ENCODE results near the gene ATP2B3.
A peak's percentile ranks its signal among the peaks of the same experiment; 100 is the strongest.

The ATP2B3 gene

DNA sequence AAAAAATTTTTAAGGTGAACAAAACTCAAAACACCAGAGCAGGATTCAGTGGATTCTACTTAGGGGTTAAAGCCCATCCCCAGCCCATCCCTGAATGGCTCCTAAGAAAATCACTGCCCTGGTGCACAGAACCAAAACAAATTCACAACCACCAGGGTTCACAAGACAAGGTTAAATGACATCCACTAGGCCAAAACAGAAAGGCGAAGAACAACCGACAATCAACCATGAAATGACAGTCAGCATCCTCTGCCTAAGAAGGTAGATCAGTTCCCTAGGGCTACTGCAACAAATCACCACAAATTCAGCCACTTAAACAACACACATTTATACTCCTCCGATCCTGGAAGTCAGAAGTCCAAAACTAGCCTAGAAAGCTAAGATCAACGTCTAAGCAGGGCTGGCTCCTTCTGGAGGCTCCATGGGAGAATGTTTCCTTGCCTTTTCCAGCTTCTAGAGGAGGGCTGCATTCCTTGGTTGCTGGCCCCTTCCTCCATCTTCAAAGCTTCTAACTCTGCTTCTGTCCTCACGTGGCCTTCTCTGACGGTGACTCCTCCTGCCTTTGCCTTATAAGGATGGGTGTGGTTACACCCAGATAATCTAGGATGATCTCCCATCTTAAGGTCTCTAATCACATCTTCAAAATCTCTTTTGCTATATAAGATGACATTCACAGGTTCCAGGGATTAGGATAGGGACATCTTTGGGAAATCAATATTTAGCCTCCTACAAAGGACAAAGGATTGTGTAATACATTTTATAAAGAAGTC lies 79.7 kb downstream of the ATP2B3 start:
- DNase-seq, result no peak
- no peak overlapping the region for H3K4me3 ChIP-seq
- H3K4me1 ChIP-seq, result peaks cover 0 to 21% (median 6%) of the 10 kb centered on the region in 4 donors
- H3K9me3 ChIP-seq, result peaks cover 0 to 7% (median 0%) of the 10 kb centered on the region in 3 donors
- peaks cover 16 to 42% (median 17%) of the 10 kb centered on the region in 3 donors for H3K36me3 ChIP-seq
- H3K27ac ChIP-seq, result no peak overlapping the region
- TF ChIP-seq CTCF (IDR thresholded peaks at IDR 0.05), result no peak
- intact Hi-C loops (cut with DNase I; ENCODE audit: low total_unique reads), result no loop called here
- H3K27me3 ChIP-seq, result no peaks in the 10 kb centered on the region

DNA sequence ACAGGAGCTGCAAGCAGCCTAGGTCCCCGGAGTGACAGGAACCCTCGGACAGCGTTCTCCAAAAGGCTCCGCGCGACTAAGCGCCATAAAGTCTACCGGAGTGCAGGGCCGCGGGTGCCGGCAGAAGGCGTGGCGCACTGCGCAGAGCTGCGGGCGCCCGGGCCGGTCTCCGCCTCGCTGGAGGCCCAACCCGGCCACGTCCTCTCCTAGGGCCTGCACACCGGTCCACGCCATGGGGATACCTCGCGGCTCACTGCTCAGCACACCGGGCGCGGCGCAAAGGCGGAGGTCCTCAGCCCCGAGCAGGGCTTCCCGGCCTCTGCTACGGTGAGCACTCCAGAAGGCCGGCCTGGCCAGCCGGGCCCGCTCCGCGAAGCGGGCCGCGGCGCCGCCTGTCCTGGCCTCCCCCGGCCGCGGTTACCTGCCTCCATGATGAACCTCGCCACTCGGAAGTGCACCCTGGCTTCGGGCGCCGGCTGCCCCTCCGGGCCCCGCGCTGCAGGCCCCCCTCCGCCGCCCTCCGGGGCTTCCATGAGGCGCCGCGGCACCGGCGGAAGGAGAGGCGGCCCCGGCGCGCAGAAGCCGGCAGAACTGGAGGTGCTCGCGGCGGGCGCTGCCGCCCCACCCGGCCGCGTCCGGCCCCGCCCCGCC lies 81.2 kb downstream of the ATP2B3 start, which contains the start of gene CCNQ:
Gene CCNQ (minus strand): TSS at position 599 of the 651 bp plus-strand sequence. CDS start 66 bp downstream, at position 533.
- Histone ChIP-seq H3K4me1 (peaks cover 0 to 21% (median 6%) of the 10 kb centered on the region in 4 donors), H3K36me3 (peaks cover 7 to 27% (median 8%) of the 10 kb centered on the region in 3 donors), H3K4me3 (peak within 1 kb of the TSS; percentile 75 to 85), H3K27ac (peak within 1 kb of the TSS; percentile 64 to 73), H3K27me3 (no peaks in the 10 kb centered on the region), H3K9me3 (peaks cover 0 to 7% (median 0%) of the 10 kb centered on the region in 3 donors)
- intact Hi-C loops (cut with DNase I; ENCODE audit: low total_unique reads), result no loop called here
- DNase-seq, result no peak
- no peak for TF ChIP-seq CTCF (IDR thresholded peaks at IDR 0.05)

DNA sequence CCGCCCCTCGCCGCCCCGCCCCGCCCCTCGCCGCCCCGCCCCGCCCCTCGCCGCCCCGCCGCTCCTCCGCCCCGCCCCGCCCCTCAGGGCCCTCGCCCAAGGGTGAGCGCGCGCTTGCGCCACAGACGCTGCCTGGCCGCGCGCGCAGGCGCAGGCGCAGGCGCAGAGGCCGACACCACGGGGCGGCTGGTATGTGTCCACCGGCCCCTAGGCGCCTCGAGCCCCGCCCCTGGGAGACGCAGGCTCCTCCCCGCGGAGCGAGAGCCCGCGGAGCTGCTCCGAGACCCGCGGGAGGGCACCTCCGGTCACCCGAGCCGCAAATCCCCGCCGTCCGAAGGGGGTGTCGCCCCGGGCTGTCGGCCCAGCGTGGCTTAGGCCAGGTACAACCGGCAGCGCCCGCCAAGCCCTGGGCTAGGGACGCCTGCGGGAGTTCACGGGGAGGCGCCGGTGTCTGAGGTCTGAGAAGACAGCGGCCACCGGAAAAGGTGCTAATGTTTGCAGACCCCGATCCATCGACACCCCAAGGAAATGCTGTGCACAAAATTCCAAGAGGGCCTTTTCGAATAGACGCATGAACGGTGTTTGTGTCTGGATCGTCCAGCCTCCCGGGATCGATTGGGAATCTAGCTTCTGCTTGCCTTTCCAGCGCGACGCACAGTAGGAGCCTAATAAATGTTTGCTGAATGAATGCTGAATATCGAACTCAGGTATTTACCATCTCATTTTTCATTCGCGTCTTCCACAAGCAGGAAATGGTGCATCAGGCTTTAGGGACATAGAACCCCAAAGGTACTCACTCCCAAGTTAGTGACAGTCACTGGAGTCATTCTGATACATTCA lies 82.0 kb downstream of the ATP2B3 start:
- no peak for TF ChIP-seq CTCF (IDR thresholded peaks at IDR 0.05)
- Histone ChIP-seq H3K36me3 (peaks cover under 1 to 20% (median 1%) of the 10 kb centered on the region in 3 donors), H3K4me1 (peaks cover 0 to 21% (median 6%) of the 10 kb centered on the region in 4 donors), H3K27ac (peak overlapping the region; percentile 64 to 73), H3K9me3 (peaks cover 0 to 7% (median 0%) of the 10 kb centered on the region in 3 donors), H3K4me3 (peak overlapping the region; percentile 67 to 75), H3K27me3 (no peaks in the 10 kb centered on the region)
- intact Hi-C loops (cut with DNase I; ENCODE audit: low total_unique reads), result loop anchor here (10.0 kb wide), 1 partner anchor 55 kb away; no protein-coding TSS in a partner anchor
- DNase-seq, result peak; percentile 78 to 92

GRCh38 chrX:153600032-153600373 lies 82.6 kb downstream of the ATP2B3 start:
- no peak for DNase-seq
- Histone ChIP-seq H3K27ac (peak overlapping the region in 1 of 2 donors; percentile 73), H3K27me3 (no peaks in the 10 kb centered on the region), H3K36me3 (peaks cover 0 to 14% (median 0%) of the 10 kb centered on the region in 3 donors), H3K4me1 (peaks cover 0 to 21% (median 6%) of the 10 kb centered on the region in 4 donors), H3K4me3 (peak overlapping the region; percentile 59 to 67), H3K9me3 (peaks cover 0 to 7% (median 0%) of the 10 kb centered on the region in 3 donors)
- intact Hi-C loops (cut with DNase I; ENCODE audit: low total_unique reads), result loop anchor here (10.0 kb wide), 1 partner anchor 55 kb away; no protein-coding TSS in a partner anchor
- TF ChIP-seq CTCF (IDR thresholded peaks at IDR 0.05), result no peak

DNA sequence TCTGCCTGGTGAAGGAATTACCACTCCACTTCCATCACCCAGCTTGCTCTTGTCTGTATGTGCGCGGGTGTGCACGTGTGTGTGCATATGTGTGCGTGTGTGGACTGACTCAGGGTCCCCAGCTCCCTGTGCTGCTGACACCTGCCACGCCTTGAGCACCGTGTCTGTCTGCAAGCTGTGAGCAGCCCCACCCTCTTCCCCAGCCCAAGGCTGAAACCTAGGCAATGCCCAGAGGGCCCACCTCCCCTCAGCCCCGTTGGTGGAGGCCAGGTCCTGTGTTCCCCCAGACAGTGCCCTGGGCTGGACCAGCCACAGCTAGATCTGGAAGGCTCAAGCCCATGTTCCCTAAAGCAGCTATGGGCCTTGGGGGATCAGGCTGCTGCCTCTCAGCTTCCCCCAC lies 83.5 kb downstream of the ATP2B3 start:
- TF ChIP-seq CTCF (IDR thresholded peaks at IDR 0.05), result no peak
- H3K4me1 ChIP-seq, result peaks cover 0 to 21% (median 6%) of the 10 kb centered on the region in 4 donors
- H3K27me3 ChIP-seq, result no peaks in the 10 kb centered on the region
- H3K27ac ChIP-seq, result no peak overlapping the region
- no peak overlapping the region for H3K4me3 ChIP-seq
- no peak for DNase-seq
- intact Hi-C loops (cut with DNase I; ENCODE audit: low total_unique reads), result loop anchor here (10.0 kb wide), 1 partner anchor 56 kb away; no protein-coding TSS in a partner anchor
- H3K36me3 ChIP-seq, result peaks cover 0 to 5% (median 0%) of the 10 kb centered on the region in 3 donors
- H3K9me3 ChIP-seq, result peaks cover 0 to 7% (median 0%) of the 10 kb centered on the region in 3 donors

Measured in tibial artery (tissue), 4 donors.